BLaER1 treated with 17β-estradiol and CSF1 and Interleukin-3, amounts not matched to agents 10 nM and 100 nM (cell line): ENCODE measurements around the gene RBM38.
"Not testable (repeated sequence)": the region's sequence is repeated elsewhere in the genome, so short reads cannot be mapped to it uniquely, and the experiment has no call there.

ENCODE experiments used
- H3K27ac ChIP-seq, 11 experiments: shearing (Covaris generic); formaldehyde crosslinking; 2 replicates each; pipeline ENCODE4 v1.8.1; 2022
- H3K27me3 ChIP-seq, 11 experiments: shearing (Covaris generic); formaldehyde crosslinking; 2 replicates each; pipeline ENCODE4 v1.8.1; 2022
- H3K36me3 ChIP-seq, 11 experiments: shearing (Covaris generic); formaldehyde crosslinking; 2 replicates each; pipeline ENCODE4 v1.8.1; 2022
- H3K4me1 ChIP-seq, 10 experiments: shearing (Covaris generic); formaldehyde crosslinking; 2 replicates each; pipeline ENCODE4 v1.8.1; 2022
- H3K4me2 ChIP-seq, 11 experiments: shearing (Covaris generic); formaldehyde crosslinking; 2 replicates each; pipeline ENCODE4 v1.8.1; 2022
- H3K4me3 ChIP-seq, 10 experiments: shearing (Covaris generic); formaldehyde crosslinking; 2 replicates each; pipeline ENCODE4 v1.8.1; 2022
- H3K9ac ChIP-seq, 11 experiments: shearing (Covaris generic); formaldehyde crosslinking; 2 replicates each; pipeline ENCODE4 v1.8.1; 2022
- H3K9me3 ChIP-seq, 11 experiments: shearing (Covaris generic); formaldehyde crosslinking; replicated peaks in 1 of 11; 2 replicates each; pipeline ENCODE4 v1.8.1; 2022
- H4K20me1 ChIP-seq, 11 experiments: shearing (Covaris generic); formaldehyde crosslinking; 2 replicates each; pipeline ENCODE4 v1.8.1; 2022
- Cebpa-rat ChIP-seq, 11 experiments: shearing (Covaris generic); IDR thresholded peaks; 2 replicates each; pipeline ENCODE4 v1.8.1; 2022

Gene RBM38

DNA sequence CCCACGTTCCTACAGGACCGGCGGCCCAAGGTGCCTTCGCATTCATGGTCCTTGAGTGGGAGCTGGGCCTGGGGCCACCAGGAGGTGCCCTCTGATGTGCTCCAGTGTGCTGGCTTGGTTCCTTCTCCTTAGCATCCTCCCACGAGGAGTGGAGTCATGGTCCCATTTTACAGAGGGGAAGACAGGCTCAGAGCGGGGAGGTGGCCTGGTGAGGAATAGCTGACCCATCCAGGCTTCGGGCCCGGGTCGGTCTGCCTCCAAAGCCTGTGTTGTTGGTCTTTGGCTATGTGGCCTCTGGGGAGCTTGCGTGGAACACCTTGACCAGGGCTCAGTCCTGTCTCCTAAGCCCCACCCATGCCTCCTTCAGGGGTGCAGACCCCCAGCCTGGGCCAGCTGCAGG is 22.8 kb downstream of the RBM38 start:
- peak overlapping the region in 6 of 11 experiments; percentile 60 to 90 (median 78); a peak in 11 of 22 replicates for H3K4me2 ChIP-seq
- peaks cover 11 to 20% (median 16%) of the 10 kb centered on the region in 11 experiments for H3K36me3 ChIP-seq
- peak overlapping the region in 8 of 11 experiments; percentile 51 to 78 (median 68); a peak in 16 of 22 replicates for H3K27ac ChIP-seq
- H3K4me1 ChIP-seq: peaks cover 31 to 95% (median 73%) of the 10 kb centered on the region in 10 experiments
- H3K9ac ChIP-seq: 0 out of 22 replicates have a peak overlapping the region, but pooled peaks of 2 of the 11 experiments have one; percentile 53 to 66
- no peaks in the 10 kb centered on the region for H3K27me3 ChIP-seq
- H3K9me3 ChIP-seq: no peaks in the 10 kb centered on the region
- H4K20me1 ChIP-seq: peaks cover 10 to 30% (median 22%) of the 10 kb centered on the region in 11 experiments; a peak in 21 of 22 replicates
- no peak overlapping the region for H3K4me3 ChIP-seq
- no peak for TF ChIP-seq Cebpa-rat (IDR thresholded peaks at IDR 0.05)

DNA sequence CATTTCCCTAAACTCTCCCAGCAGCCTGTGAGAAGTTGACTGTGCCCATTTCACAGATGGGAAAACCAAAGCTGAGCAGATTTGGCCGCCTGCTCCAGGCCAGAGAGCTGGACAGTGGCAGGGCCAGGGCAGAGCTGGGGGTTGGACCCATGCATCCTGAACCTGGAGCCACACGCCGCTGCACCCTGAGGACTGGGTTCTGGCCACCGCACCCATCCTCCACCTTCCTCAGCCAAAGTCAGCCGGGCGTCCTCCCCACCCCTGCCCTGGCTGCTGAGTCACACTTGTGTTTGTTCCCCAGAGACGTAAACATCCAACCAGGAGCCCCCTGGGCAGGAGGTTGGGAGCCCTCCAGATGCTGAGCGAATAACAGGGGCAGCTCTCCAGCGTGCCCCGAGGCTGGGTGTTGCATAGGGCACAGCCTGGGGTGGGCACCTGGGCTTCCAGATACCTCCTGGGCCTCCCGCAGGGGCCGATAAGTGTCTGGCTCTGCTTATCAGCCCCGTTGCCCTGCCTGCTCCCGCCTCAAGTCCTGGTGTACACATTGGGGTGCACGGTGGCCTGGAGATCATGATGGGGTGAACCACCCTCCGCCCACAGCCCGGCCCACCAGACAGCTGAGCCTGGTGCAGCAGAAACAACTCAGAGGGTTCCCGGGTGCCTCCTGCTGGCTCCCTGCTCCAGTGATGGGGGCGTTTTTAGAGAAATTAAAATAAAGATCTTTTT is 23.8 kb downstream of the RBM38 start:
- no peak for TF ChIP-seq Cebpa-rat (IDR thresholded peaks at IDR 0.05)
- no peak overlapping the region for H3K4me3 ChIP-seq
- H3K9ac ChIP-seq: peak overlapping the region in 9 of 11 experiments; percentile 38 to 71 (median 53); a peak in 17 of 22 replicates
- H3K27me3 ChIP-seq: no peaks in the 10 kb centered on the region
- H3K9me3 ChIP-seq: no peaks in the 10 kb centered on the region
- peak overlapping the region; percentile 39 to 90 (median 77) for H3K4me2 ChIP-seq
- peaks cover 32 to 91% (median 70%) of the 10 kb centered on the region in 10 experiments for H3K4me1 ChIP-seq
- H3K36me3 ChIP-seq: peaks cover under 1 to 10% (median 6%) of the 10 kb centered on the region in 11 experiments; a peak in 16 of 22 replicates
- peaks cover 0 to 19% (median 12%) of the 10 kb centered on the region in 11 experiments; a peak in 18 of 22 replicates for H4K20me1 ChIP-seq
- H3K27ac ChIP-seq: peak overlapping the region in 9 of 11 experiments; percentile 51 to 78 (median 69); a peak in 18 of 22 replicates

DNA sequence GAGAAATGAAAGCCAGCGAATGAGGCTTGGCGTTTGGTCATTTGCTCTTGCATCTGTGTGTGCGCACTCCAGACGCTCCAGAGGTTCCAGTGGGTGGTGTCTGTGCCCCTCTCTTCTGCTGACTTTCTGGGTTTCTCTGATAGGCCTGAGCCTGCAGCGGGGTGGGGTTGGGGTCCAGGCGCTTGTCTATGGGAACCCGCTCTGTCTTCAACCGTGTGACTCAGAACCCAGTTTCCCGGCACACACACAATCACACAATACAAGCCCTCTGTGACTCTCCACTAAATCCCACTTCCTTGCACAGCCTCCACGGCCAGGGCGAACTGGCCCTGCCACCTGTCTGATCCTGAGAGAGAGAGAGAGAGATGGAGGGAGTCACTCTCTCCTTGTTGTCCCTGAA is 24.6 kb downstream of the RBM38 start:
- Histone ChIP-seq H3K27ac (peak overlapping the region in 9 of 11 experiments; percentile 51 to 78 (median 69); a peak in 18 of 22 replicates), H3K9ac (peak overlapping the region in 8 of 11 experiments; percentile 39 to 71 (median 57); a peak in 11 of 22 replicates), H3K4me1 (peaks cover 39 to 91% (median 73%) of the 10 kb centered on the region in 10 experiments), H3K27me3 (no peaks in the 10 kb centered on the region), H4K20me1 (peaks cover 0 to 12% (median 4%) of the 10 kb centered on the region in 11 experiments; a peak in 10 of 22 replicates), H3K9me3 (no peaks in the 10 kb centered on the region), H3K36me3 (peaks cover 0 to 2% (median 0%) of the 10 kb centered on the region in 11 experiments; a peak in 3 of 22 replicates), H3K4me2 (peak overlapping the region in 10 of 11 experiments; percentile 39 to 90 (median 78); a peak in 19 of 22 replicates), H3K4me3 (no peak overlapping the region)
- TF ChIP-seq Cebpa-rat (IDR thresholded peaks at IDR 0.05): no peak

DNA sequence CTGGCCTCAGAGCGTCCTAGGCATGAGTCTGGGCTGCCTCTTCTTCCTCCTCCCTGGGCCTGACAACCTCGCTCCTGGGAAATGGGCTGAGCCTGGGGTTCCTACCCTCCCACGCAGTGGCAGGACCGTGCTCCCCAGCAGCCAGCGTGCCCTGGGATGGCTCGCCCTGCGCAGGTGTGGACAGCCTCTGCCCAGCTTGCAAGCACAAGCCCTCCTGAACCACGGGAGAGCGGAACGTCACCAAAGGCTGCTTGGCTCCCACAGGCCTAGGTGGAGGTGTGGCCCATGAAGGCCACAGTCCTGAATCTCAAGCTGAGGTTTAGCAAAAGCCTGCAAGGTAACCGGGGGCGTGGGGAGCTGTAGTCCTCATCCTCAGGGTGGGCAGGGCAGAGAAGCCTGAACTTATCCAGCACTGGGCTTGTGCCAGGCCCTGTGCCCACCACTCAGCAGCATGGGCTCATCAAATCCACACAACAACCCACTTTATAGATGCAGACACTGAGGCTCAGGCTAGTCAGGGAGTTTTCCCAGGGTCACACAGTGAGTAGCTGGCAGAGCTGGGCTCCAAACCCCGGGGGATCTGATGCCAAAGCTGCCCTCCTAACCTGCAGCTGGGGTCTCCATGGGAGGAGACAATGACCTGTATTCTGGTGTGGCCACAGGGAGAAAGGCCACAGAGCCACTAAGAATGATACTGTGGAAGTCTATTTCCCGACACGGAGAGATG is 25.3 kb downstream of the RBM38 start:
- Histone ChIP-seq H3K4me3 (no peak overlapping the region), H3K27ac (peak overlapping the region in 9 of 11 experiments; percentile 15 to 78 (median 67); a peak in 17 of 22 replicates), H3K36me3 (no peaks in the 10 kb centered on the region), H3K4me1 (peaks cover 43 to 91% (median 75%) of the 10 kb centered on the region in 10 experiments), H4K20me1 (peaks cover 0 to 7% (median 2%) of the 10 kb centered on the region in 11 experiments; a peak in 6 of 22 replicates), H3K9me3 (no peaks in the 10 kb centered on the region), H3K9ac (peak overlapping the region in 8 of 11 experiments; percentile 19 to 71 (median 57); a peak in 13 of 22 replicates), H3K27me3 (no peaks in the 10 kb centered on the region), H3K4me2 (peak overlapping the region in 10 of 11 experiments; percentile 39 to 90 (median 78); a peak in 17 of 22 replicates)
- TF ChIP-seq Cebpa-rat (IDR thresholded peaks at IDR 0.05): no peak

DNA sequence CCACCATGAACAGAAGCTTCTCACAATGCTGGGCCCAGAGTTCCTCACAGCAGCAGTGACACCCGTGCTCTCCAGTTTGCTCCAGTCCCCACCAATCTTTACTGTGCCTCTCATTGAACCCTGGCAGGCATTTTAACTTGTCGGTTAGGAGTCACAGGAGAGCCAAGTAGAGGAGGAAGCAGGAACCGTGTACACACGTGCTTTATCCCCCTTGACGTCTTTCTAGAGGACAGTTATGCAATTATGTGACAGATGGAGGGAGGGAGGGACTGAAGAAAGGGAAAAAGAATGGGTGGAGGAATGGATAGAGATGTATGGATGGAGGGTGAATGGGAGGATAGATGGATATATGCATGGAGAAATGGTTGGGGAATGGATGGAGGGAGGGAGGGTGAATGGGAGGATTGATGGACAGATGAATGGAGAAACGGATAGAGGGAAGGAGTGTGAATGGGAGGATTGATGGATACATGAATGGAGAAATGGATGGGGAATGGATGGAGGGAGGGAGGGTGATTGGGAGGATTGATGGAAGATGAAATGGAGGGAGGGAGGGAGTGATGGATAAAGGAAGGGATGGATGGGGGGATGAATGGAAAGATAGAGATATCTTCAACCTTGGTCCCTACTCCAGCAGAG is 26.0 kb downstream of the RBM38 start:
- H3K36me3 ChIP-seq: no peaks in the 10 kb centered on the region
- H3K4me3 ChIP-seq: no peak overlapping the region
- TF ChIP-seq Cebpa-rat (IDR thresholded peaks at IDR 0.05): no peak
- peaks cover 39 to 91% (median 75%) of the 10 kb centered on the region in 10 experiments for H3K4me1 ChIP-seq
- peak overlapping the region in 10 of 11 experiments; percentile 1 to 90 (median 78); a peak in 15 of 22 replicates for H3K4me2 ChIP-seq
- no peaks in the 10 kb centered on the region; a peak in 1 of 22 replicates for H4K20me1 ChIP-seq
- no peaks in the 10 kb centered on the region for H3K27me3 ChIP-seq
- no peaks in the 10 kb centered on the region for H3K9me3 ChIP-seq
- H3K9ac ChIP-seq: peak overlapping the region in 6 of 11 experiments; percentile 19 to 71 (median 60); a peak in 7 of 22 replicates
- H3K27ac ChIP-seq: peak overlapping the region in 9 of 11 experiments; percentile 15 to 78 (median 67); a peak in 16 of 22 replicates

DNA sequence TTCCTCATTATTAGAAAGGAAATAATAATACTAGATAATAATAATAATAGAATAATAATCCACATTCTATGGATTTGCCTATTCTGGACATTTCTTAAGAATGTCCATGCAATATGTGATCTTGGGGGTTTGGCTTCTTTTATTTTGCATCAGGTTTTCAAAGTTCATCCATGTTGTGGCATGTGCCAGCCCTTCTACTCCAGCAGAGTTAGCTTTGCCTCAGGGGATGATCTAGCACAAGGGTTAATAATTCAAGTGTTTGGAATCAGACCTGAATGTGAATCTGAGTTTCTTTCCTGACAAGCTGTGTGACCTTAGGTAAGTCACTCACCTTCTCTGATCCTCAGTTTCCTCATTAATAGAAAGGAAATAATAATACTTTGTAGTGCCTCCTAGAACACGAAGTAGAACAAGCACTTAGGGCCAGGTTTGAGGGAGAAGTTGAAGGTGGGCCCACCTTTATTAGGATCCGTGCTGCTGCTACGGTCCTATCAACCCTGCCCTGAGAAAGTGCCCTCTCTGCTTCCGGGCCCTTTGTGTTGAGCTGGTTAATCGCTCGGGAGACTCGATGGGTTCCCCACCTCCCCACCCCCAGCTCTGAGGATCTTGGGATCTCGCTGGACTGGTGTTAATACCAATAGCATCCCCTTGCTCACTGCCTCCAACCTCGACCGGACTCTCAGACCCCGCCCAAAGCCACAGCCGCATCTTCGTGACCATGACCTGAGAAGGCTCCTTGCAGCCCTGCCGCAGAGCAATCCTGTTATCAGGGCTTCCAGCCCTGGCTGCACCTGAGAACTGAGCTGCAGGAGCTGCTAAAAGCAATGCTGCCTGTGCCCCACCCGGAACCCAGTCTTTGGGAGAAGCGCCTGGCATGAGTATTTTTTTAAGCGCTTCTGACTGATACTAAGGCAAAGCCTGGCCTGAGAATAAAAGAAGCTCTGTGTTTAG is 26.9 kb downstream of the RBM38 start:
- no peak for TF ChIP-seq Cebpa-rat (IDR thresholded peaks at IDR 0.05)
- no peaks in the 10 kb centered on the region for H3K27me3 ChIP-seq
- H3K36me3 ChIP-seq: no peaks in the 10 kb centered on the region
- no peak overlapping the region for H3K4me3 ChIP-seq
- H3K9me3 ChIP-seq: no peaks in the 10 kb centered on the region
- no peaks in the 10 kb centered on the region for H4K20me1 ChIP-seq
- H3K9ac ChIP-seq: peak overlapping the region in 7 of 11 experiments; percentile 7 to 45 (median 21); a peak in 7 of 22 replicates
- H3K4me1 ChIP-seq: peaks cover 40 to 92% (median 77%) of the 10 kb centered on the region in 10 experiments
- H3K4me2 ChIP-seq: peak overlapping the region in 8 of 11 experiments; percentile 8 to 62 (median 35); a peak in 16 of 22 replicates
- H3K27ac ChIP-seq: peak overlapping the region in 8 of 11 experiments; percentile 2 to 61 (median 34); a peak in 11 of 22 replicates

DNA sequence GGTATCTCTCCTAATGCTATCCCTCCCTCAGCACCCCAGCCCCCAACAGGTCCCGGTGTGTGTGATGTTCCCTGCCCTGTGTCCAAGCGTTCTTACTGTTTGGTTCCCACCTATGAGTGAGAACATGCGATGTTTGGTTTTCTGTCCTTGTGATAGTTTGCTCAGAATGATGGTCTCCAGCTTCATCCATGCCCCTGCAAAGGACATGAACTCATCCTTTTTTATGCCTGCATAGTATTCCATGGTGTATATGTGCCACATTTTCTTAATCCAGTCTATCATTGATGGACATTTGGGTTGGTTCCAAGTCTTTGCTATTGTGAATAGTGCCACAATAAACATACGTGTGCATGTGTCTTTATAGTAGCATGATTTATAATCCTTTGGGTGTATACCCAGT is 28.3 kb downstream of the RBM38 start:
- peaks cover 48 to 92% (median 85%) of the 10 kb centered on the region in 10 experiments for H3K4me1 ChIP-seq
- not testable (repeated sequence) for H3K27me3 ChIP-seq

More for the DNA sequence above, 28.3 kb downstream of the RBM38 start:
- not testable (repeated sequence) for H3K4me3 ChIP-seq, H3K9ac ChIP-seq, H3K9me3 ChIP-seq, H4K20me1 ChIP-seq, H3K27ac ChIP-seq, H3K36me3 ChIP-seq, H3K4me2 ChIP-seq
